Vagina (tissue), 2 donors: ENCODE data around the gene GALNTL6.

Source experiments
- CTCF ChIP-seq, 3 experiments: fragments of 450-650 bp in 2 of 3; fragments of 200-600 bp in 1 of 3; sonication (generic) in 1 of 3; IDR thresholded peaks; one replicate each; pipeline ENCODE4 v1.5.1; 2017 to 2019; ENCODE audit warnings: antibody characterized with exemption in 3 of 3, mild to moderate bottlenecking in 2 of 3, moderate library complexity in 2 of 3
- POLR2A ChIP-seq, 2 donors: fragments of 450-650 bp; IDR thresholded peaks; one replicate each; pipeline ENCODE4 v1.6.1; 2017; ENCODE audit warnings: antibody characterized with exemption in 2 of 2, mild to moderate bottlenecking in 2 of 2, moderate library complexity in 2 of 2

GRCh38 chr4:172095161-172095560, 282.0 kb downstream of the GALNTL6 start:
- TF ChIP-seq CTCF (IDR thresholded peaks at IDR 0.05) (no peak), POLR2A (IDR thresholded peaks at IDR 0.05) (no peak)
